IMR-90 (cell line): ENCODE results near the gene NDUFB4. TPM values are rescaled to one million over a fixed set of nuclear protein-coding genes. Genes with fewer than 3 reads are reported as not detected.

Source experiments
- ATAC-seq: fragments of 200-7000 bp; cut with Tn5 transposase; 2 replicates; pipeline ENCODE4 v1.9.1; 2020; ENCODE audit warnings: low read depth, mild to moderate bottlenecking, moderate library complexity
- BruUV-seq: library from RNA; stranded (reverse); fragments of 400-500 nt; replicated peaks from 2 replicates; lab custom pipeline; 2021; lab: Mats Ljungman, UMichigan
- CTCF ChIA-PET: fragments of 300-600 bp; formaldehyde crosslinking; extraction: SDS; loops from one replicate; lab custom pipeline; 2021; ENCODE audit warnings: antibody characterized with exemption; lab: Yijun Ruan, JAX
- POLR2A ChIA-PET: fragments of 300-600 bp; sonication (Branson Sonifier 250); formaldehyde crosslinking; loops from one replicate; lab custom pipeline; 2022; ENCODE audit warnings: antibody characterized with exemption; ENCODE audit not compliant: unreplicated experiment; lab: Charles Lee
- DNase-seq: peaks from one replicate; pipeline ENCODE4 v3.0.0; 2013
- H2AFZ ChIP-seq: replicated peaks from 2 replicates; pipeline ENCODE3; 2013; ENCODE audit warnings: low read length, mild to moderate bottlenecking; ENCODE audit not compliant: poor library complexity
- H2AK5ac ChIP-seq: 2 replicates; pipeline ENCODE4 v1.6.1; 2013; ENCODE audit warnings: low read depth, low read length, inconsistent platforms
- H2AK9ac ChIP-seq: replicated peaks from 2 replicates; pipeline ENCODE3; 2013; ENCODE audit warnings: mild to moderate bottlenecking, low read depth, low read length, moderate library complexity; ENCODE audit not compliant: poor library complexity
- H2BK120ac ChIP-seq: 2 replicates; pipeline ENCODE4 v1.6.1; 2013; ENCODE audit warnings: low read depth, low read length, inconsistent platforms
- H2BK15ac ChIP-seq: 3 replicates; pipeline ENCODE4 v1.6.1; 2013; ENCODE audit warnings: low read depth, low read length, inconsistent platforms
- H2BK20ac ChIP-seq: 2 replicates; pipeline ENCODE4 v1.6.1; 2013; ENCODE audit warnings: low read depth, mild to moderate bottlenecking, inconsistent platforms, low read length, moderate library complexity
- H2BK5ac ChIP-seq: 2 replicates; pipeline ENCODE4 v1.6.1; 2013; ENCODE audit warnings: mild to moderate bottlenecking, low read depth, low read length, inconsistent platforms; ENCODE audit not compliant: poor library complexity, severe bottlenecking
- H3K14ac ChIP-seq: replicated peaks from 2 replicates; pipeline ENCODE4 v1.6.1; 2013; ENCODE audit warnings: low read depth, low read length, inconsistent platforms
- H3K18ac ChIP-seq: 2 replicates; pipeline ENCODE4 v1.6.1; 2013; ENCODE audit warnings: low read depth, low read length, control low read depth
- H3K23ac ChIP-seq: 2 replicates; pipeline ENCODE4 v1.6.1; 2013; ENCODE audit warnings: low read depth, low read length, inconsistent platforms
- H3K27ac ChIP-seq: 2 replicates; pipeline ENCODE4 v1.5.1; 2013; ENCODE audit warnings: mild to moderate bottlenecking, control low read depth, low read length; ENCODE audit not compliant: insufficient read depth
- H3K27me3 ChIP-seq: 2 replicates; pipeline ENCODE4 v1.6.1; 2013; ENCODE audit warnings: low read length; ENCODE audit not compliant: control insufficient read depth, insufficient read depth
- H3K36me3 ChIP-seq: 2 replicates; pipeline ENCODE4 v1.6.1; 2013; ENCODE audit warnings: low read length, mixed read lengths; ENCODE audit not compliant: control insufficient read depth, insufficient read depth
- H3K4ac ChIP-seq: 2 replicates; pipeline ENCODE4 v1.6.1; 2013; ENCODE audit warnings: low read depth, low read length, inconsistent platforms
- H3K4me1 ChIP-seq: 2 replicates; pipeline ENCODE4 v1.6.1; 2013; ENCODE audit warnings: low read length, mixed read lengths; ENCODE audit not compliant: control insufficient read depth, insufficient read depth
- H3K4me2 ChIP-seq: 2 replicates; pipeline ENCODE4 v1.6.1; 2013; ENCODE audit warnings: low read depth, mild to moderate bottlenecking, control low read depth, low read length, moderate library complexity
- H3K4me3 ChIP-seq: 2 replicates; pipeline ENCODE4 v1.5.1; 2013; ENCODE audit warnings: low read depth, mild to moderate bottlenecking, control low read depth, low read length, moderate library complexity; ENCODE audit not compliant: insufficient read depth
- H3K56ac ChIP-seq: 2 replicates; pipeline ENCODE4 v1.6.1; 2013; ENCODE audit warnings: low read length, inconsistent platforms; ENCODE audit not compliant: insufficient read depth; ENCODE audit errors: extremely low read depth
- H3K79me1 ChIP-seq, 2 experiments: 2 replicates each; pipeline ENCODE4 v1.6.1; 2013; ENCODE audit warnings: low read length in 2 of 2, inconsistent platforms in 1 of 2, low read depth in 1 of 2
- H3K9ac ChIP-seq: 2 replicates; pipeline ENCODE4 v1.6.1; 2013; ENCODE audit warnings: low read depth, low read length, control low read depth
- H3K9me1 ChIP-seq: 2 replicates; pipeline ENCODE4 v1.6.1; 2013; ENCODE audit warnings: low read length, inconsistent platforms; ENCODE audit not compliant: insufficient read depth
- H3K9me3 ChIP-seq: 2 replicates; pipeline ENCODE4 v1.6.1; 2013; ENCODE audit warnings: low read length; ENCODE audit not compliant: control insufficient read depth, insufficient read depth
- H4K20me1 ChIP-seq: 2 replicates; pipeline ENCODE4 v1.6.1; 2013; ENCODE audit warnings: low read length, inconsistent platforms; ENCODE audit not compliant: insufficient read depth
- H4K5ac ChIP-seq: 2 replicates; pipeline ENCODE4 v1.6.1; 2013; ENCODE audit warnings: mild to moderate bottlenecking, low read depth, low read length, control low read depth
- H4K8ac ChIP-seq, 2 experiments: 2 replicates each; pipeline ENCODE4 v1.6.1; 2013; ENCODE audit warnings: low read depth in 2 of 2, low read length in 2 of 2, control low read depth in 1 of 2, inconsistent platforms in 1 of 2
- H4K91ac ChIP-seq: 2 replicates; pipeline ENCODE4 v1.6.1; 2013; ENCODE audit warnings: low read depth, low read length, inconsistent platforms; ENCODE audit not compliant: insufficient read depth
- FOS ChIP-seq: fragments of 150-350 bp; IDR thresholded peaks from 2 replicates; pipeline ENCODE4 v1.6.1; 2016; ENCODE audit warnings: low read depth, low read length
- MAZ ChIP-seq: IDR thresholded peaks from 2 replicates; pipeline ENCODE4 v1.6.1; 2012; ENCODE audit warnings: low read depth, mild to moderate bottlenecking, low read length, improper control_type of control experiment, moderate library complexity, borderline replicate concordance
- NFE2L2 ChIP-seq: fragments of 150-350 bp; IDR thresholded peaks from 2 replicates; pipeline ENCODE4 v1.6.1; 2016; ENCODE audit warnings: low read depth, mild to moderate bottlenecking, low read length
- RAD21 ChIP-seq: IDR thresholded peaks from 2 replicates; pipeline ENCODE4 v1.6.1; 2012; ENCODE audit warnings: low read length, improper control_type of control experiment
- WGBS, 2 experiments: methylation state at CpG; one replicate each; pipeline versions ENCODE4 v1.1.5 to v1.1.7; 2013; ENCODE audit warnings: missing lambda C conversion rate in 2 of 2; ENCODE audit not compliant: insufficient read length in 1 of 2; ENCODE audit errors: extremely low coverage in 2 of 2; 5-methylcytosine and 5-hydroxymethylcytosine counted together
- dilution Hi-C: fragments of 300-500 bp; cut with HindIII; formaldehyde crosslinking; loops from one replicate; pipeline ENCODE4 v1.14.3; 2018; ENCODE audit warnings: low sequenced_read_pairs; ENCODE audit not compliant: unreplicated experiment
- in situ Hi-C: fragments of 300-500 bp; cut with MboI; formaldehyde crosslinking; loops from 3 replicates; pipeline ENCODE4 v1.14.3; 2019; ENCODE audit warnings: low sequenced_read_pairs, inconsistent platforms, mixed read lengths
- intact Hi-C: fragments of 100-400 bp; cut with micrococcal nuclease; formaldehyde crosslinking; loops from 2 replicates; pipeline ENCODE4 v1.10.0; 2022
- polyA plus RNA-seq, 3 experiments: library from polyadenylated mRNA; depleted of rRNA; stranded (reverse); fragments of >200 nt; gene quantifications; 2 replicates each; pipeline ENCODE4 v1.2.3, GENCODE V29; 2012; ENCODE audit warnings: low replicate concordance in 1 of 3
- total RNA-seq: library from RNA; depleted of rRNA; stranded (reverse); fragments of >200 nt; gene quantifications from 2 replicates; pipeline ENCODE4 v1.2.3, GENCODE V29; 2012
- TF ChIP-seq, protein P1 (sequence below): fragments of 150-350 bp; IDR thresholded peaks from 2 replicates; pipeline ENCODE4 v1.6.1; 2017; ENCODE audit warnings: mild to moderate bottlenecking, antibody characterized with exemption, low read length, low read depth

The NDUFB4 gene
- total and polyA plus RNA-seq, 2 of the 4 experiments (the other 2 are of a cell fraction): 53.9 to 278 TPM

DNA sequence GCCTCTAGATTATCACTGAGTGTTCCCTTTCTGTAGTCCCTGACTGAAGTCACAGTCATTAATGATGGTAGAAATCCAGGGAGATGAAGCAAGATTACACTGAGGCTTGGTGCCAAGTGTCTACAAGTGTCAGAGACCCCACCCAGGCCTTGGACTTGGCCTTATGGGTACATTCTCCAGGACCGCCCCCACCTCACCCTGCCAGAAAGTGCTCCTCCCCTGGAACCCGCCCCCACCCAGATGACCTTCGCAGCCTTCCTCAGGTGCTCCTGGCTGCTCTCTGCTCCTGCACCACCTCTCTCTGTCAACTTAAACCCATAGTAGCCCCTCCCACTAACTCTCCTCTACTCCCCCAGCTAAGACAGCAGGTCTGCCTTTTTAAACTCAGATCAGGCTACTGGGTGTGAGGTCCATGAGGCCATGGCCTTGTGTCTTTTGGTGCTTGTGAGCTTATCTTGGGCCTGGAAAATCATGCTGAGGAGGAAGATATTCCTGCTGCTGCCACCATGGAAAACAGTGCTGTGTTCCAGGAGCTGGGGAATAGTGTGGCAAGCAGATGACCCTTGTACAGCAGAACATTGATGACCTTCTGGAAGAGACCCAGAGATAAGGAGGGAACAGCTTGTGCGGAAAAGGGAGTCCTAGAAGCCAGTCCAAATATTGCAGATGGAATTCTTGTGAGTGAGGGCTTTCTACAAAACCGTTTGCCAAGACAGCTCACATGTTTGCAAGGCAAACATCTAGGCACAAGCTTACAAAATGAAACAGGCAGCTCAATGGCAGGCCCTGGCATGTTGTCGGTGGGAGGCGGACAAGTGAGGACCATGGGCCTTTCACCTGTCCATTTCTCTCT lies 40.3 kb upstream of the NDUFB4 start:
- no peaks in the 10 kb centered on the region for H3K36me3 ChIP-seq
- no peak overlapping the region for H4K8ac ChIP-seq
- DNase-seq: no peak
- no peak overlapping the region for H4K91ac ChIP-seq
- no peak overlapping the region for H3K23ac ChIP-seq
- H2BK20ac ChIP-seq: no peak overlapping the region
- H3K4ac ChIP-seq: no peak overlapping the region
- H2BK15ac ChIP-seq: no peak overlapping the region
- no peak overlapping the region for H3K9ac ChIP-seq
- ATAC-seq: no peak
- H2BK120ac ChIP-seq: no peak overlapping the region
- in situ Hi-C loops (loop anchor here (5.0 to 25.0 kb wide), 3 partner anchors 131 to 931 kb away; no protein-coding TSS in a partner anchor), intact Hi-C loops (loop anchor here (5.0 kb wide), 1 partner anchor 464 kb away; the partner anchor contains the start of gene GSK3B), dilution Hi-C loops (no loop called here)
- 80% methylated on average over 1 of the region's 7 CpGs; no CpG with 5 or more reads in 1 of the 2 experiments for WGBS, 2 experiments
- H3K14ac ChIP-seq: no peak overlapping the region
- no peaks in the 10 kb centered on the region; a peak in 1 of 4 replicates for H3K79me1 ChIP-seq
- H2AK5ac ChIP-seq: no peak overlapping the region
- H4K20me1 ChIP-seq: no peaks in the 10 kb centered on the region
- TF ChIP-seq, protein P1, sequence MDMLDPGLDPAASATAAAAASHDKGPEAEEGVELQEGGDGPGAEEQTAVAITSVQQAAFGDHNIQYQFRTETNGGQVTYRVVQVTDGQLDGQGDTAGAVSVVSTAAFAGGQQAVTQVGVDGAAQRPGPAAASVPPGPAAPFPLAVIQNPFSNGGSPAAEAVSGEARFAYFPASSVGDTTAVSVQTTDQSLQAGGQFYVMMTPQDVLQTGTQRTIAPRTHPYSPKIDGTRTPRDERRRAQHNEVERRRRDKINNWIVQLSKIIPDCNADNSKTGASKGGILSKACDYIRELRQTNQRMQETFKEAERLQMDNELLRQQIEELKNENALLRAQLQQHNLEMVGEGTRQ: no peak
- no peak for TF ChIP-seq MAZ
- TF ChIP-seq NFE2L2: no peak
- no peak for TF ChIP-seq FOS
- no peak for TF ChIP-seq RAD21
- no peak overlapping the region for H2AFZ ChIP-seq
- BruUV-seq: no TSS peak
- no peak overlapping the region for H3K56ac ChIP-seq
- H3K4me3 ChIP-seq: no peak overlapping the region
- H3K9me3 ChIP-seq: no peaks in the 10 kb centered on the region
- no peak overlapping the region for H2AK9ac ChIP-seq
- no peak overlapping the region for H3K4me2 ChIP-seq
- no peak overlapping the region for H4K5ac ChIP-seq
- peaks cover 5% of the 10 kb centered on the region; the same call in 1 of the 2 replicates for H3K9me1 ChIP-seq
- H3K27ac ChIP-seq: no peak overlapping the region
- no peak overlapping the region for H2BK5ac ChIP-seq
- ChIA-PET POLR2A (interaction anchor here (1.2 kb wide), 1 partner anchor 105 kb away, joined by 3 read pairs; the partner anchor contains the start of gene FSTL1), CTCF (interaction anchor here (2.2 kb wide), 1 partner anchor 139 kb away, joined by 4 read pairs; no protein-coding TSS in a partner anchor)
- H3K18ac ChIP-seq: no peak overlapping the region
- H3K4me1 ChIP-seq: peaks cover 6% of the 10 kb centered on the region
- H3K27me3 ChIP-seq: peaks cover 2% of the 10 kb centered on the region; the same call in 1 of the 2 replicates
